Forelimb muscle (tissue), 1 donor: ENCODE results near the gene VOPP1. TPM values are rescaled to one million over a fixed set of nuclear protein-coding genes. Genes with fewer than 3 reads are reported as not detected.

Source experiments
- DNase-seq: peaks from one replicate; pipeline ENCODE4 v3.0.0-alpha.2; 2013; ENCODE audit warnings: low read depth
- polyA plus RNA-seq: library from polyadenylated mRNA; unstranded; fragments of 120-200 nt; gene quantifications from one replicate; pipeline ENCODE4 v1.2.1, GENCODE V29; 2013; ENCODE audit not compliant: insufficient read length

Gene VOPP1
- polyA plus RNA-seq, 1 donor, result 24.6 TPM

DNA sequence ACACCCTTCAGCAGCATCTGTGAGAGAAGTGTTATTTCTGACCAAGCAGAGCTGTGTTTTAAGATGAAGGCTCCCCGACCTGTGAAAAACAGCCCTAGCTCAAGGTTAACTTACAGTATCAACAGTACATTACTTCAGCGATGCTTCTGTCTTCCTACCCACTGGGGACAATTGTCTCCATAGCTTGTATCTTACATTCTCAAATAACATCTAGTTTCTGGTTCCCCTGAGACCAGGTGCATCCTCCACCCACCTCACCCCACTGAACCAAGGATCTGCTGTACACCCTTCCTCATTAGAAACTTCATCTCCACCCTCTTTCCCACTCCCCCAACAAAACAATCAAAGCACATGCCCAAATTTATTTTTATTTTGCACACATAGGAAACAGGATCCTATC is 102.0 kb downstream of the VOPP1 start:
- no peak for DNase-seq

- DNase-seq, result no peak
These were observed 102.6 kb downstream of the VOPP1 start for GRCh38 chr7:55469721-55470120.

DNA sequence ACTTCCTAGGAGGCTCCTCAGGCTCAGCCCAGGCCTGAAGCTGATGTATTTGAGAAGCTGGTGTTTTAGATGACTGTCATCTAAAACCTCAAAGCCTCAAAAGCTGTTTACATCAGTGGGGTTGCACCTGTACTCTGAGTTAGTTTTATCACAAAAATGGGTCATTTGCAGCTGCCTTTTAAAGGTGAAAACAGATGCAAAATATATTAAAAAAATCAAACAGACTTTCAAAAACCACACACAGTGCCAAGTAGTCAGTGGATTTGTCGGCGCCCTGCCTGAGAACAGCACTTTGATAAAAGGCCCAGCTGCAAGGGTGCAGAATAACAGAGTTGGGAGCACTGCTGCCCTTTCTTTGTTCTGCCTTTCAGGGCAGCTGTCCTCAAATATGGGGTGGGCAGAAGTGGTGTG is 103.0 kb downstream of the VOPP1 start:
- no peak for DNase-seq

DNA sequence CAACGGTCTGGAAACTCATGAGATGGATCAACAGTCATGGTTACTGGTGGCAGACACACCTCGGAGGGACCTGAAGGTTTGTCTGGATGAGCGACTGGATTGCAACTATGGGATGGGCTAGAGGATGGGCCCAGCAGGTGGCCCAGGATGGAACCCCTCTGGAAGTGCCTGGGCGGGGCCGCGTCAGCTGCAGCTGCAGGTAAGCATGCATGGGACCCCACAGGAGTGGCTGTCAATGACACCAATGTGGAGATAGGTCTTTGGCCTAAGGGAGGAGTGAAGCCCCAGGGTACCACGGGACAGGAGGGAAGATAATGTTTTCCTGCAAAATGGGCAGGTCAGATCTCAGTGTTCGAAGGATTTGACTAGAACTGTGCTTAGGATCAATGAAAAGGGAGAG is 103.8 kb downstream of the VOPP1 start:
- DNase-seq, result no peak

GRCh38 chr7:55467047-55467593 is 105.2 kb downstream of the VOPP1 start:
- no peak for DNase-seq

DNA sequence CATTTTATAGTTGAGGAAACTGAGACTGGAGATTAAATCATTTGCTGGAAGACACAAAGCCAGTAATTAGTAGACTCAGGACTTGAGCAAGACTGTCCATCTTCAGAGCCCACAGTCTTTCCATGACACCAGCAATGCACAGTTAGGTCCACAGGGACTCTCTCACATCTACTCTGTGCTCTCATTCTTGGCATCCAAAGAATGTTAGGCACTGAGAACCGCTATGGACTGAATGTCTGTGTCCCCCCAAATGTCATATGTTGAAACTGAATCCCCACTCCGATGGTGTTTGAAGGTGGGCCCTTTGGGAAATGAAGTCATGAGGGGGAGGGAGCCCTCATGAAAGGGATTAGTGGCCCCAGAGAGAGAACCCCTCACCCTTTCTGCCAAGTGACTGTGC is 106.6 kb downstream of the VOPP1 start:
- no peak for DNase-seq

DNA sequence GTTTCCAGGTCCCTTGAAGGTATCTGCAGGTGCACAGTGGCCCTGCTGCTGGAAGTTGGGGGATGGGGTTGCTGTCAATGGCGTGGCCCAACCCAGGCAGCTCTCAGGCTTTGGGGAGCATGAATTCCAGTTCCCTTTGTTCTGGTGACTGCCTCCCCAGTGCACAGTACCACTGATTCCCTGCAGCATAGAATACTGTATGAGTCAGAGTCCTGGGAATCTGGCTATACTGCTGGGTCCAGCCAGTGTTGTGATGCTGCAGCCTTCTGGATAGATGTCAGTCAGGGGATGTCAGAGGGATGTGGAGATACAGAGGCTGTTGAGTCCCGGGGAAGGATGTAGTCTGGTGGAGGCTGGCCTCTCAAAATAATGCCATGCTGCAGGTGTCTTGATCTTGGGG is 107.9 kb downstream of the VOPP1 start:
- no peak for DNase-seq

GRCh38 chr7:55463686-55464262 is 108.5 kb downstream of the VOPP1 start:
- no peak for DNase-seq

GRCh38 chr7:55458351-55458750 is 114.0 kb downstream of the VOPP1 start:
- no peak for DNase-seq

DNA sequence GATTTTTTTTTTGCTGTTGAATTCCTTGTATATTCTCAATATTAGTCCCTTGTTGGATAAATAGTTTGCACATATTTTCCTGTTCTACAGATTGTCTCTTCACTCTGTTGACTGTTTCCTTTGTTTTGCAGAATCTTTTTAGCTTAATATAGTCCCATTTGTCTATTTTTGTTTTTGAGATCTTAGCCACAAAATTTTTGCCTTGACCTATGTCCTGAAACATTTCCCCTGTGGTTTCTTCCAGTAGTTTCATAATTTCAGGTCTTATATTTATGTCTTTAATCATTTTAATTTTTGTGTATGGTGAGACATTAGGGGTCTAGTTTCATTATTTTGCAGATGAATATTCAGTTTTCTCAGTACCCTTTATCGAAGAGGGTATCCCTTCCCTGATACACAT is 114.5 kb downstream of the VOPP1 start:
- DNase-seq, result no peak

DNA sequence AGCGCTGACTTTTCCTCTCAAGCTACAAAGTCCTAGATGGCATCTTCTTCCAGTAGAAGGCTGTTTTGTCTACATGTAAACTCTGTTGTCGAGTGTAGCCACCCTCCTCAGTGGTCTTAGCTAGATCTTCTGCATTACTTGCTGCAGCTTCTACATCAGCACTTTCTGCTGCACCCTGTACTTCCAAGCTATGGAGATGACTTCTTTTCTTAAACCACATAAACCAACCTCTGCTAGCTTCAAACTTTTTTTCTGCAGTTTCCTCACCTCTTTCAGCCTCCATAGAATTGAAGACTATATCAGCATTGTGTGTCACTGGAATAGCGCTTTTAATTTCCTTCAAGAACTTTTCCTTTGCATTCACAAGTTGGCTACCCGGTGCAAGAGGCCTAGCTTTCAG is 119.3 kb downstream of the VOPP1 start:
- no peak for DNase-seq

DNA sequence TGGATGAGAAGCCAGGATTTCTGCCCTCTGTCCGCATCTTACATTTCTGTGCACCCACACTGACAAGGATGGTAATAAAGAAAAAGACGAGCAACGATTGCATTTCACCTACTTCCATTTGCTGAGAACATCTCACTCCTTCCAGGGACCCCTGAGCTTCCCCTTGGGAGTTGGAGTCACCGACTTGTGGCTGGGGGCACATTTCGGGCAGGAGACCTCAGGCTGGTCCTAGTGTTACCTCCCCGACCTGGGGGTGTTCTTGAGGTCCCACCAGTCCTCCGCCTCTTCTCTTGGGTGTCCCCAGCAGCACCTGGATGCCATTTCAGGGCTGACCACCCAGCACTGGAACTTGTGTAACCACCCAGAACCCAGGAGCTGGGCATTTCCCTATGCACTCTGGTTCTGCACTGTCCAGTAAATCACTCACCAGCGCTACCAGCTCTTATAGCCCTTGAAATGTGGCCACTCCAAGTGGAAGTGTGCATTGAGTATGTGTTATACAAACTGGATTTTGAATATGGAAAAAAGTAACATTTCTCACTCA is 122.2 kb downstream of the VOPP1 start:
- no peak for DNase-seq

- DNase-seq, result no peak
These were observed 122.9 kb downstream of the VOPP1 start for GRCh38 chr7:55449205-55449991.

- DNase-seq, result no peak
These were observed 123.8 kb downstream of the VOPP1 start for GRCh38 chr7:55448526-55448925.

DNA sequence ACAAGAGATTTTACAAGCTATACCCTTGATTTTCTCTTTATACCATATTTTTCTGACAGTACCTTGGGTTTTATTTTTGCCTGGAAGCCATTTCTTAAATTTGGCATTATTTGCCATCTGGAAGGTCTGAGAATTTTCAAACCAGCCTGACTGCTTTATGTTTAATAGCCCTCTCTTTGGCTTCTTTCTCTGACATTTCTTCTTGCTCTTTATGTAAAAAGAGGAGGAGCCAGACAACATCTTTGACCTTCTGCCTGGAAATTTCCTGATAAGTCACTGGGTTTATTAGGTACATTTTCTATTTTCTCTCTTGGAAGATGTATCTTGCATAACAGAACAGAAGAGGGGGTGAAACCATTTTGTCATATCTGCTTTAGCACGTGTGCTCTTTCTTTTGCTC is 127.5 kb downstream of the VOPP1 start:
- no peak for DNase-seq

GRCh38 chr7:55441774-55442522 is 130.4 kb downstream of the VOPP1 start:
- no peak for DNase-seq

DNA sequence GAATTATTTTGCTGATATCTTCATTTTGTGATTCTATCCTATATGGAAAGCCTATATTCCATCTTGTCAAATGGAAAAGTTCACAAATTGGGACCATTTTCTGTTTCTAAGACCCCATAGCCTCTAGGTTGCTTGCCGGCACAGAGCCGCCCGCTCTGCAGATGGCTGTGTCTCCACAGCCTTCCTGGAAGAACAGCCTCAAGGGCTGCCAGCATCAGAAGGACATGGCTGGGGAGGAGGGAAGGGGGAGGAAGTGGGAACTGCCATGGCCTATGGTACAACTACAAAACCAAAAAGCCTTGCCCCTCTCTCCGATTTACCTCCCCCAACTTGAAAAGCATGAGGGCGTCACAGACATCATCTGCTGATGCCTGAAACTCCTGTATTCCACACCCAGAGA is 131.3 kb downstream of the VOPP1 start:
- no peak for DNase-seq

DNA sequence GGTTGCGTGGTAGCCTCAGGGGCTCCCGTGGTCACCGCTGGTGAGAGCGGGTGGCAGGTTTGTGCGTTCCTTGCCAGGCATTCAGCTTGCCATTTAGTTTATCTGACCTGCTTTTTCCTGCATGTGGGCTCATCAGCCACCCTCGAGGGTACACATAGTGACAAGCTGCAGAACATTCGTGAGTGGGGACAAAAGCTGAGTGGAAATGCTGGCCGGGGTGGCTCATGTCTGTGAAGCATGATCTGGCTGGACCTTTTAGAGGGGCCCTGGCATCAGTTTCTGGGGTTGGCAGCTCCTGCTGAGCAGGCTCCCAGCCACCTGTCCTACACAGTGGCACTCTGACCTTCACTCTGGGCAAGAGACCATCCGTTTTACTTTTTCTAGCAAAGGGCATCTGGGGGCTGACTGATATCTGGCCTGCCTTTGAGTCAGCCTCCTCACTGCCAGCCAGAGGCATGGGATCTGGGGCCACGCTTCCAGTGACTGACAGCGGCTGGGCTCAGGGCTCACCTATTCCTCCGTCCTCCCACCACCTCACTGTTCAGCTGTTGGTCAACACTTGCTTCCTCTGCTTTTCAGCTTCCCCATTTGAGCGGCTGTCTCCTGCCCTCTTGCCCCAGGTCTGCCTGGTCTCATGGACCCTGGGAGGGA is 132.1 kb downstream of the VOPP1 start:
- no peak for DNase-seq

GRCh38 chr7:55439627-55440026 is 132.7 kb downstream of the VOPP1 start:
- DNase-seq, result no peak

GRCh38 chr7:55438757-55439525 is 133.4 kb downstream of the VOPP1 start:
- no peak for DNase-seq
